H1 (cell line): Measurements from ENCODE around the gene SOCS6. TPM values are rescaled to one million over a fixed set of nuclear protein-coding genes. Genes with fewer than 3 reads are reported as not detected.

Source experiments
- CTCF ChIA-PET: fragments of 300-600 bp; sonication (Branson Sonifier 250); formaldehyde crosslinking; loops from one replicate; lab custom pipeline; 2021; ENCODE audit not compliant: partially characterized antibody; lab: Charles Lee
- POLR2A ChIA-PET: fragments of 300-600 bp; sonication (Branson Sonifier 250); formaldehyde crosslinking; loops from one replicate; lab custom pipeline; 2021; ENCODE audit warnings: inconsistent platforms; ENCODE audit not compliant: partially characterized antibody; lab: Charles Lee
- DNase-seq, 2 experiments: peaks; one replicate each; pipeline versions ENCODE4 v3.0.0 to v3.0.0-alpha.2; 2010 to 2022; ENCODE audit warnings: low spot score in 2 of 2, low read depth in 1 of 2, mixed read lengths in 1 of 2
- FAIRE-seq: peaks from 2 replicates; lab custom pipeline; 2011; peaks lifted over from hg19 to GRCh38; lab: Jason Lieb, UNC
- H2AFZ ChIP-seq: 2 replicates; pipeline ENCODE4 v1.8.1; 2012; ENCODE audit warnings: low read length, inconsistent platforms
- H2AK5ac ChIP-seq: 2 replicates; pipeline ENCODE4 v1.6.1; 2013; ENCODE audit warnings: low read depth, low read length
- H2BK120ac ChIP-seq: replicated peaks from 2 replicates; pipeline ENCODE3; 2013; ENCODE audit warnings: low read depth, low read length, inconsistent platforms
- H2BK12ac ChIP-seq: 2 replicates; pipeline ENCODE4 v1.6.1; 2013; ENCODE audit warnings: low read depth, low read length
- H2BK15ac ChIP-seq: 2 replicates; pipeline ENCODE4 v1.6.1; 2013; ENCODE audit warnings: low read length
- H2BK20ac ChIP-seq: 2 replicates; pipeline ENCODE4 v1.6.1; 2013; ENCODE audit warnings: low read length
- H2BK5ac ChIP-seq: 2 replicates; pipeline ENCODE4 v1.6.1; 2013; ENCODE audit warnings: low read depth, low read length
- H3K14ac ChIP-seq: 2 replicates; pipeline ENCODE4 v1.6.1; 2013; ENCODE audit warnings: inconsistent platforms; ENCODE audit not compliant: insufficient read length
- H3K18ac ChIP-seq: 2 replicates; pipeline ENCODE4 v1.6.1; 2013; ENCODE audit warnings: low read length; ENCODE audit errors: extremely low read depth
- H3K23ac ChIP-seq: 2 replicates; pipeline ENCODE4 v1.6.1; 2013; ENCODE audit warnings: inconsistent platforms; ENCODE audit not compliant: insufficient read length
- H3K23me2 ChIP-seq: 2 replicates; pipeline ENCODE4 v1.6.1; 2013; ENCODE audit warnings: low read depth, low read length
- H3K27ac ChIP-seq: 2 replicates; pipeline ENCODE4 v1.6.1; 2011; ENCODE audit warnings: low read depth, low read length, inconsistent platforms
- H3K27me3 ChIP-seq, 4 experiments: replicated peaks in 1 of 4; 1 replicate in 1 of 4; 2 replicates in 3 of 4; pipeline versions ENCODE4 v1.6.1 to v1.8.1; 2011 to 2013; ENCODE audit warnings: low read length in 3 of 4, mild to moderate bottlenecking in 3 of 4, inconsistent platforms in 2 of 4, mixed read lengths in 2 of 4, moderate library complexity in 1 of 4; ENCODE audit not compliant: control insufficient read depth in 3 of 4, insufficient read depth in 3 of 4; ENCODE audit errors: extremely low read depth in 1 of 4
- H3K36me3 ChIP-seq, 4 experiments: 2 replicates each; pipeline versions ENCODE4 v1.6.1 to v1.8.1; 2011 to 2013; ENCODE audit warnings: mild to moderate bottlenecking in 4 of 4, low read length in 3 of 4, moderate library complexity in 2 of 4, control low read depth in 1 of 4, inconsistent platforms in 1 of 4; ENCODE audit not compliant: insufficient read depth in 4 of 4, control insufficient read depth in 2 of 4
- H3K4ac ChIP-seq: replicated peaks from 2 replicates; pipeline ENCODE3; 2013; ENCODE audit warnings: low read length, low read depth, mixed read lengths, inconsistent platforms; ENCODE audit not compliant: insufficient read length
- H3K4me1 ChIP-seq, 4 experiments: replicated peaks in 1 of 4; 1 replicate in 1 of 4; 2 replicates in 3 of 4; pipeline versions ENCODE4 v1.6.1 to v1.8.1; 2011 to 2013; ENCODE audit warnings: low read length in 3 of 4, inconsistent platforms in 2 of 4, mixed read lengths in 1 of 4; ENCODE audit not compliant: insufficient read depth in 4 of 4, control insufficient read depth in 3 of 4
- H3K4me2 ChIP-seq, 2 experiments: 2 replicates each; pipeline versions ENCODE4 v1.6.1 to v1.8.1; 2011 to 2013; ENCODE audit warnings: low read depth in 2 of 2, low read length in 2 of 2, control low read depth in 1 of 2, inconsistent platforms in 1 of 2, mild to moderate bottlenecking in 1 of 2; ENCODE audit not compliant: insufficient read depth in 1 of 2
- H3K4me3 ChIP-seq, 4 experiments: fragments of 200-600, 300-600 bp in 1 of 4; sonication (generic), shearing (Covaris generic), sonication (Bioruptor Twin) in 1 of 4; 2 replicates each; pipeline versions ENCODE4 v1.5.1 to v1.8.1; 2011 to 2016; ENCODE audit warnings: low read length in 4 of 4, low read depth in 3 of 4, control low read depth in 2 of 4, inconsistent platforms in 2 of 4, mild to moderate bottlenecking in 2 of 4, mixed read lengths in 1 of 4, moderate library complexity in 1 of 4; ENCODE audit not compliant: insufficient read depth in 2 of 4; ENCODE audit errors: extremely low read depth in 1 of 4
- H3K56ac ChIP-seq: replicated peaks from 2 replicates; pipeline ENCODE3; 2013; ENCODE audit warnings: low read depth, mild to moderate bottlenecking, mixed read lengths, low read length, inconsistent platforms; ENCODE audit not compliant: insufficient read length
- H3K79me1 ChIP-seq: 2 replicates; pipeline ENCODE4 v1.6.1; 2013; ENCODE audit warnings: low read depth, low read length, control low read depth
- H3K79me2 ChIP-seq, 2 experiments: 2 replicates each; pipeline versions ENCODE4 v1.6.1 to v1.8.1; 2012 to 2013; ENCODE audit warnings: low read length in 2 of 2, mild to moderate bottlenecking in 2 of 2, inconsistent platforms in 1 of 2; ENCODE audit not compliant: insufficient read depth in 2 of 2, control insufficient read depth in 1 of 2
- H3K9ac ChIP-seq, 4 experiments: replicated peaks in 1 of 4; 1 replicate in 1 of 4; 2 replicates in 3 of 4; pipeline versions ENCODE4 v1.6.1 to v1.8.1; 2011 to 2013; ENCODE audit warnings: low read depth in 3 of 4, low read length in 3 of 4, control low read depth in 2 of 4, mild to moderate bottlenecking in 2 of 4, moderate library complexity in 2 of 4, inconsistent platforms in 1 of 4; ENCODE audit errors: extremely low read depth in 1 of 4
- H3K9me3 ChIP-seq, 2 experiments: 2 replicates each; pipeline versions ENCODE4 v1.6.1 to v1.8.1; 2012 to 2013; ENCODE audit warnings: mild to moderate bottlenecking in 2 of 2, moderate library complexity in 2 of 2, control low read depth in 1 of 2, inconsistent platforms in 1 of 2, low read depth in 1 of 2, low read length in 1 of 2, mixed read lengths in 1 of 2; ENCODE audit not compliant: insufficient read depth in 2 of 2
- H4K20me1 ChIP-seq, 2 experiments: replicated peaks in 1 of 2; 2 replicates each; pipeline versions ENCODE3 to v1.8.1; 2011 to 2013; ENCODE audit warnings: inconsistent platforms in 2 of 2, low read length in 2 of 2, mild to moderate bottlenecking in 1 of 2; ENCODE audit not compliant: insufficient read depth in 2 of 2, control insufficient read depth in 1 of 2
- H4K5ac ChIP-seq: 2 replicates; pipeline ENCODE4 v1.6.1; 2013; ENCODE audit warnings: low read length, low read depth, mixed read lengths, inconsistent platforms; ENCODE audit not compliant: insufficient read length
- H4K8ac ChIP-seq: 2 replicates; pipeline ENCODE4 v1.8.0; 2013; ENCODE audit warnings: mild to moderate bottlenecking, moderate library complexity, low read length, inconsistent platforms; ENCODE audit not compliant: insufficient read depth; ENCODE audit errors: extremely low read depth
- H4K91ac ChIP-seq: replicated peaks from 2 replicates; pipeline ENCODE3; 2013; ENCODE audit warnings: low read length, mixed read lengths, inconsistent platforms; ENCODE audit not compliant: insufficient read length
- GABPA ChIP-seq: IDR thresholded peaks from 2 replicates; pipeline ENCODE4 v1.6.1; 2011; ENCODE audit warnings: mild to moderate bottlenecking, low read length, moderate library complexity, borderline replicate concordance; ENCODE audit not compliant: insufficient read depth
- HDAC6 ChIP-seq: IDR thresholded peaks from one replicate; pipeline ENCODE4 v1.7.1; 2012; ENCODE audit warnings: low read depth, mild to moderate bottlenecking, inconsistent platforms, low read length, moderate library complexity
- KDM4A ChIP-seq: IDR thresholded peaks from one replicate; pipeline ENCODE4 v1.7.1; 2012; ENCODE audit warnings: low read depth, mild to moderate bottlenecking, moderate library complexity, low read length, inconsistent platforms; ENCODE audit not compliant: severe bottlenecking
- NRF1 ChIP-seq: IDR thresholded peaks from 2 replicates; pipeline ENCODE4 v1.6.1; 2011; ENCODE audit warnings: mild to moderate bottlenecking, low read depth, low read length, improper control_type of control experiment
- RBBP5 ChIP-seq: IDR thresholded peaks from 2 replicates; pipeline ENCODE4 v1.7.1; 2012; ENCODE audit warnings: low read depth, mild to moderate bottlenecking, inconsistent platforms, low read length, moderate library complexity, borderline replicate concordance
- SIN3A ChIP-seq, 2 experiments: IDR thresholded peaks in 1 of 2; conservative IDR thresholded peaks in 1 of 2; 2 replicates each; pipeline ENCODE4 v1.6.1; 2011 to 2012; ENCODE audit warnings: low read length in 2 of 2, improper control_type of control experiment in 1 of 2, low read depth in 1 of 2, mild to moderate bottlenecking in 1 of 2
- SP2 ChIP-seq: IDR thresholded peaks from 2 replicates; pipeline ENCODE4 v1.6.1; 2012; ENCODE audit warnings: mild to moderate bottlenecking, low read length, inconsistent platforms
- TAF1 ChIP-seq: IDR thresholded peaks from 2 replicates; pipeline ENCODE4 v1.6.1; 2011; ENCODE audit warnings: mild to moderate bottlenecking, low read depth, low read length
- USF2 ChIP-seq: IDR thresholded peaks from 2 replicates; pipeline ENCODE4 v1.6.1; 2011; ENCODE audit warnings: low read length, improper control_type of control experiment
- WGBS, 2 experiments: shearing (Covaris generic) in 1 of 2; methylation state at CpG; one replicate each; pipeline versions ENCODE4 v1.1.6 to v1.1.7; 2013 to 2015; ENCODE audit warnings: low lambda C conversion rate in 2 of 2, mixed read lengths in 2 of 2, inconsistent platforms in 1 of 2, low coverage in 1 of 2, missing lambda C conversion rate in 1 of 2; ENCODE audit not compliant: insufficient replicate concordance in 2 of 2, insufficient coverage in 1 of 2, insufficient read length in 1 of 2; ENCODE audit errors: extremely low coverage in 1 of 2, missing lambda C conversion rate in 1 of 2; 5-methylcytosine and 5-hydroxymethylcytosine counted together
- polyA plus RNA-seq, 7 experiments: library from polyadenylated mRNA; depleted of rRNA in 3 of 7; stranded (reverse) in 5 of 7; unstranded in 2 of 7; fragments of >200 nt in 5 of 7; fragments of 200-250 nt in 2 of 7; gene quantifications; 1 replicate in 5 of 7; 2 replicates in 1 of 7; 4 replicates in 1 of 7; pipeline versions ENCODE4 v1.2.1 to v1.2.3, GENCODE V29; 2011 to 2013; ENCODE audit warnings: missing spikeins in 2 of 7, mixed read lengths in 2 of 7
- total RNA-seq: library from RNA; stranded (reverse); fragmentation: NEBNext Ultra II Directional; extraction: Animal tissue kit (Norgen Biotek cat#: 25700); gene quantifications from 2 replicates; pipeline ENCODE4 v1.2.1, GENCODE V29; 2021
- TF ChIP-seq, protein P1 (sequence below): IDR thresholded peaks from 2 replicates; pipeline ENCODE4 v1.6.1; 2012; ENCODE audit warnings: low read length, inconsistent platforms

SOCS6 gene
- total and polyA plus RNA-seq, 2 of the 8 experiments (the other 6 are each of a cell fraction or from before 2014, with no cell fraction given), result 9.1 to 22.9 TPM

DNA sequence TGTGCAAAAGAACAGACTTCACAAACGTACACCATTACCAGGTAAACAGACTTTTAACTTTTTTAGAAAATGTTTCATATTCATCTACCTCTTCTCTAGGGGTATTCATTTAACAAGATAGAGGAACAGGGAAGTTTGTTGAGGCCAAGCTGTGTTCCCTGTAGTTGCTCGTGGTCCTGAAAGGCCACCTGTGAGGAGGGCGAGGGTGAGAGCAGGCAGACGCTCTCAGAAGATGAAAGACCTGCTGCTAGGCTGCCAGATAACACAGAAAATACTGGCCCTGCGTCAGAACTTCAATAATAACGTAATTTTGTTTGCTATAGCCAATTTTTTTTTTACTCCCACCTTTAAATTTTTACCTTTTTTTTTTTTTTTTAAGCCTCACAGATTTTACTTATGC is 42.0 kb downstream of the SOCS6 start:
- Histone ChIP-seq H3K79me2 (peaks cover 0 to 4% of the 10 kb centered on the region in 2 experiments; a peak in 2 of 4 replicates), H3K79me1 (no peaks in the 10 kb centered on the region), H3K4ac (no peak overlapping the region), H3K4me1 (peaks cover 0 to 2% (median 0%) of the 10 kb centered on the region in 4 experiments; a peak in 1 of 7 replicates), H3K36me3 (peaks cover 0 to 5% (median under 1%) of the 10 kb centered on the region in 4 experiments; a peak in 1 of 8 replicates), H2BK15ac (no peak overlapping the region), H3K56ac (no peak overlapping the region), H2BK12ac (no peak overlapping the region), H3K14ac (no peak overlapping the region), H3K18ac (no peak overlapping the region), H2AFZ (no peak overlapping the region), H3K27ac (no peak overlapping the region), H3K23ac (no peak overlapping the region), H4K20me1 (no peaks in the 10 kb centered on the region), H3K9ac (no peak overlapping the region), H3K9me3 (peaks cover 4 to 5% of the 10 kb centered on the region in 2 experiments; a peak in 3 of 4 replicates), H3K23me2 (no peaks in the 10 kb centered on the region), H3K4me3 (no peak overlapping the region), H2BK5ac (no peak overlapping the region), H4K91ac (no peak overlapping the region), H4K8ac (no peak overlapping the region), H2BK120ac (no peak overlapping the region), H2BK20ac (no peak overlapping the region), H3K27me3 (no peaks in the 10 kb centered on the region), H3K4me2 (no peak overlapping the region), H4K5ac (no peak overlapping the region), H2AK5ac (no peak overlapping the region)
- ChIA-PET CTCF (interaction anchor here (0.7 to 1.8 kb wide), 2 partner anchors 102 to 103 kb away, joined by 3 to 5 read pairs; no protein-coding TSS in a partner anchor), POLR2A (interaction anchor here (0.9 kb wide), 1 partner anchor 22 kb away, joined by 3 read pairs; no protein-coding TSS in a partner anchor)
- DNase-seq (no peak), FAIRE-seq (no peak)
- 57% methylated on average over 6 of the region's 6 CpGs; no CpG with 5 or more reads in 1 of the 2 experiments for WGBS, 2 experiments
- no peak for TF ChIP-seq SP2
- no peak for TF ChIP-seq HDAC6
- TF ChIP-seq SIN3A (conservative IDR thresholded peaks at IDR 0.05 in 1 of 2, IDR thresholded peaks at IDR 0.05 in 1 of 2; ENCODE audit: low read depth in 1 of 2, low read length in 2 of 2), result no peak
- TF ChIP-seq, protein P1, sequence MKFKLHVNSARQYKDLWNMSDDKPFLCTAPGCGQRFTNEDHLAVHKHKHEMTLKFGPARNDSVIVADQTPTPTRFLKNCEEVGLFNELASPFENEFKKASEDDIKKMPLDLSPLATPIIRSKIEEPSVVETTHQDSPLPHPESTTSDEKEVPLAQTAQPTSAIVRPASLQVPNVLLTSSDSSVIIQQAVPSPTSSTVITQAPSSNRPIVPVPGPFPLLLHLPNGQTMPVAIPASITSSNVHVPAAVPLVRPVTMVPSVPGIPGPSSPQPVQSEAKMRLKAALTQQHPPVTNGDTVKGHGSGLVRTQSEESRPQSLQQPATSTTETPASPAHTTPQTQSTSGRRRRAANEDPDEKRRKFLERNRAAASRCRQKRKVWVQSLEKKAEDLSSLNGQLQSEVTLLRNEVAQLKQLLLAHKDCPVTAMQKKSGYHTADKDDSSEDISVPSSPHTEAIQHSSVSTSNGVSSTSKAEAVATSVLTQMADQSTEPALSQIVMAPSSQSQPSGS, result no peak
- TF ChIP-seq GABPA, result no peak
- TF ChIP-seq NRF1, result no peak
- no peak for TF ChIP-seq TAF1
- TF ChIP-seq RBBP5, result no peak
- no peak for TF ChIP-seq KDM4A
- no peak for TF ChIP-seq USF2
